Panc1 (cell line): Measurements from ENCODE around the gene SFPQ.
"Not testable (repeated sequence)": the region's sequence is repeated elsewhere in the genome, so short reads cannot be mapped to it uniquely, and the experiment has no call there.

Source experiments
- TF ChIP-seq, protein P1 (sequence below), 2 experiments: IDR thresholded peaks; 2 replicates each; pipeline ENCODE4 v1.6.1; 2011 to 2012; ENCODE audit warnings: low read depth in 2 of 2, control low read depth in 1 of 2, low read length in 1 of 2, mild to moderate bottlenecking in 1 of 2, moderate library complexity in 1 of 2; ENCODE audit not compliant: insufficient read depth in 1 of 2
- TF ChIP-seq, protein P2 (sequence below): fragments of 450-650 bp; IDR thresholded peaks from 2 replicates; pipeline ENCODE4 v1.5.1; 2017; ENCODE audit warnings: mild to moderate bottlenecking

DNA sequence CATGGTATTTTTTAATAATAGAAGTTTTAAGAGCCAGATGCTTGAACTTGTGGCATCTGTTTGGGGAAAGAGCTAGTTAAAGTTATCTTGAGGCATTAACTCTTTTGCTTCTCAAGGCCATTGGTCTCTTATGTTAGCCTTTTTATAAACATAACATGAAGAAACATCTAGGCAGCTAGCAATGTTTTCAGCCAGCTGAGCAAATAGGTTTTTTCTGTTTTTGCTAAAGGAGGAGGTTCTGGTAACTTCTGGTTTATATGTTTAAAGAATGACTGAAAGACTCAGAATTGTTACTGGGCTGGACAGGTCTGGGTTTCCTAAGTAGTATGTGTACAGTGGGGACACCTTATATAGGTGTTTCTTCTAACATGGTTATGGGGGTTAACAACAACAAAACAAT, 50.7 kb downstream of the SFPQ start:
- TF ChIP-seq, protein P1, sequence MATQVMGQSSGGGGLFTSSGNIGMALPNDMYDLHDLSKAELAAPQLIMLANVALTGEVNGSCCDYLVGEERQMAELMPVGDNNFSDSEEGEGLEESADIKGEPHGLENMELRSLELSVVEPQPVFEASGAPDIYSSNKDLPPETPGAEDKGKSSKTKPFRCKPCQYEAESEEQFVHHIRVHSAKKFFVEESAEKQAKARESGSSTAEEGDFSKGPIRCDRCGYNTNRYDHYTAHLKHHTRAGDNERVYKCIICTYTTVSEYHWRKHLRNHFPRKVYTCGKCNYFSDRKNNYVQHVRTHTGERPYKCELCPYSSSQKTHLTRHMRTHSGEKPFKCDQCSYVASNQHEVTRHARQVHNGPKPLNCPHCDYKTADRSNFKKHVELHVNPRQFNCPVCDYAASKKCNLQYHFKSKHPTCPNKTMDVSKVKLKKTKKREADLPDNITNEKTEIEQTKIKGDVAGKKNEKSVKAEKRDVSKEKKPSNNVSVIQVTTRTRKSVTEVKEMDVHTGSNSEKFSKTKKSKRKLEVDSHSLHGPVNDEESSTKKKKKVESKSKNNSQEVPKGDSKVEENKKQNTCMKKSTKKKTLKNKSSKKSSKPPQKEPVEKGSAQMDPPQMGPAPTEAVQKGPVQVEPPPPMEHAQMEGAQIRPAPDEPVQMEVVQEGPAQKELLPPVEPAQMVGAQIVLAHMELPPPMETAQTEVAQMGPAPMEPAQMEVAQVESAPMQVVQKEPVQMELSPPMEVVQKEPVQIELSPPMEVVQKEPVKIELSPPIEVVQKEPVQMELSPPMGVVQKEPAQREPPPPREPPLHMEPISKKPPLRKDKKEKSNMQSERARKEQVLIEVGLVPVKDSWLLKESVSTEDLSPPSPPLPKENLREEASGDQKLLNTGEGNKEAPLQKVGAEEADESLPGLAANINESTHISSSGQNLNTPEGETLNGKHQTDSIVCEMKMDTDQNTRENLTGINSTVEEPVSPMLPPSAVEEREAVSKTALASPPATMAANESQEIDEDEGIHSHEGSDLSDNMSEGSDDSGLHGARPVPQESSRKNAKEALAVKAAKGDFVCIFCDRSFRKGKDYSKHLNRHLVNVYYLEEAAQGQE (IDR thresholded peaks at IDR 0.05; ENCODE audit: insufficient read depth in 1 of 2, low read depth in 2 of 2, low read length in 1 of 2) = not testable (repeated sequence)
- TF ChIP-seq, protein P2, sequence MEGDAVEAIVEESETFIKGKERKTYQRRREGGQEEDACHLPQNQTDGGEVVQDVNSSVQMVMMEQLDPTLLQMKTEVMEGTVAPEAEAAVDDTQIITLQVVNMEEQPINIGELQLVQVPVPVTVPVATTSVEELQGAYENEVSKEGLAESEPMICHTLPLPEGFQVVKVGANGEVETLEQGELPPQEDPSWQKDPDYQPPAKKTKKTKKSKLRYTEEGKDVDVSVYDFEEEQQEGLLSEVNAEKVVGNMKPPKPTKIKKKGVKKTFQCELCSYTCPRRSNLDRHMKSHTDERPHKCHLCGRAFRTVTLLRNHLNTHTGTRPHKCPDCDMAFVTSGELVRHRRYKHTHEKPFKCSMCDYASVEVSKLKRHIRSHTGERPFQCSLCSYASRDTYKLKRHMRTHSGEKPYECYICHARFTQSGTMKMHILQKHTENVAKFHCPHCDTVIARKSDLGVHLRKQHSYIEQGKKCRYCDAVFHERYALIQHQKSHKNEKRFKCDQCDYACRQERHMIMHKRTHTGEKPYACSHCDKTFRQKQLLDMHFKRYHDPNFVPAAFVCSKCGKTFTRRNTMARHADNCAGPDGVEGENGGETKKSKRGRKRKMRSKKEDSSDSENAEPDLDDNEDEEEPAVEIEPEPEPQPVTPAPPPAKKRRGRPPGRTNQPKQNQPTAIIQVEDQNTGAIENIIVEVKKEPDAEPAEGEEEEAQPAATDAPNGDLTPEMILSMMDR = not testable (repeated sequence)
